Esophagus muscularis mucosa (tissue), 4 donors: Measurements from ENCODE around the gene RHAG.

Experiments used
- EP300 ChIP-seq: sonication (generic); formaldehyde crosslinking; IDR thresholded peaks from one replicate; pipeline ENCODE4 v1.6.1; 2017; ENCODE audit warnings: antibody characterized with exemption
- POLR2AphosphoS5 ChIP-seq, 2 donors: sonication (generic); formaldehyde crosslinking; IDR thresholded peaks; one replicate each; pipeline ENCODE4 v1.6.1; 2017; ENCODE audit warnings: antibody characterized with exemption in 2 of 2
- TF ChIP-seq, protein P1 (sequence below), 3 experiments: fragments of 200-600 bp in 2 of 3; fragments of 450-650 bp in 1 of 3; sonication (generic) in 2 of 3; IDR thresholded peaks; one replicate each; pipeline ENCODE4 v1.5.1; 2017 to 2019; ENCODE audit warnings: antibody characterized with exemption in 3 of 3, mild to moderate bottlenecking in 2 of 3, moderate library complexity in 1 of 3

DNA sequence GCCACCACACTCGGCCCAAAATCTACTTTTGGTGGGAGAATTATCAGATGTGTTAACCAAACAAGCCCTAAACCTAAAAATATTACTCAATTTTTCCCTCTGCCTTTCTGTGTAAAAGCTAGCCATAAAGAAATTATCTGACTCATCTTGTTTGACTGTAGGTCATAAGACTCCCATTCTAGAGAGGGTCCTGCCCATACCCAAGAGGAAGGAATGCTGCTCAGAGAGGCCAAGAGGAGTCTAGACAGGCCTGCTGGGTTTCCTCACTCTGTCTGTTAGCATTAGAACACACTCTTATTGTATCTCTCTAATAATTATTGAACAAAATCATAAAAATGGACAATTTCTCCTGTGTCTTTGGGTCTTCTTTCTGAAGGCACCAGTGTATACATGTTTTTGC lies 60.0 kb downstream of the RHAG start:
- TF ChIP-seq, protein P1, sequence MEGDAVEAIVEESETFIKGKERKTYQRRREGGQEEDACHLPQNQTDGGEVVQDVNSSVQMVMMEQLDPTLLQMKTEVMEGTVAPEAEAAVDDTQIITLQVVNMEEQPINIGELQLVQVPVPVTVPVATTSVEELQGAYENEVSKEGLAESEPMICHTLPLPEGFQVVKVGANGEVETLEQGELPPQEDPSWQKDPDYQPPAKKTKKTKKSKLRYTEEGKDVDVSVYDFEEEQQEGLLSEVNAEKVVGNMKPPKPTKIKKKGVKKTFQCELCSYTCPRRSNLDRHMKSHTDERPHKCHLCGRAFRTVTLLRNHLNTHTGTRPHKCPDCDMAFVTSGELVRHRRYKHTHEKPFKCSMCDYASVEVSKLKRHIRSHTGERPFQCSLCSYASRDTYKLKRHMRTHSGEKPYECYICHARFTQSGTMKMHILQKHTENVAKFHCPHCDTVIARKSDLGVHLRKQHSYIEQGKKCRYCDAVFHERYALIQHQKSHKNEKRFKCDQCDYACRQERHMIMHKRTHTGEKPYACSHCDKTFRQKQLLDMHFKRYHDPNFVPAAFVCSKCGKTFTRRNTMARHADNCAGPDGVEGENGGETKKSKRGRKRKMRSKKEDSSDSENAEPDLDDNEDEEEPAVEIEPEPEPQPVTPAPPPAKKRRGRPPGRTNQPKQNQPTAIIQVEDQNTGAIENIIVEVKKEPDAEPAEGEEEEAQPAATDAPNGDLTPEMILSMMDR (IDR thresholded peaks at IDR 0.05) = no peak
- TF ChIP-seq EP300 (no peak), POLR2AphosphoS5 (IDR thresholded peaks at IDR 0.05) (no peak)
